WI38 (cell line): ENCODE results near the gene DBNDD1.
"Not testable (repeated sequence)": the region's sequence is repeated elsewhere in the genome, so short reads cannot be mapped to it uniquely, and the experiment has no call there.

ENCODE experiments used
- H3K4me3 ChIP-seq: 2 replicates; pipeline ENCODE4 v1.5.1; 2011; ENCODE audit warnings: low read depth, mild to moderate bottlenecking, control low read depth, low read length
- TF ChIP-seq, protein P1 (sequence below): IDR thresholded peaks from 2 replicates; pipeline ENCODE4 v1.5.1; 2012; ENCODE audit warnings: low read depth, mild to moderate bottlenecking, control low read depth, low read length

The DBNDD1 gene

DNA sequence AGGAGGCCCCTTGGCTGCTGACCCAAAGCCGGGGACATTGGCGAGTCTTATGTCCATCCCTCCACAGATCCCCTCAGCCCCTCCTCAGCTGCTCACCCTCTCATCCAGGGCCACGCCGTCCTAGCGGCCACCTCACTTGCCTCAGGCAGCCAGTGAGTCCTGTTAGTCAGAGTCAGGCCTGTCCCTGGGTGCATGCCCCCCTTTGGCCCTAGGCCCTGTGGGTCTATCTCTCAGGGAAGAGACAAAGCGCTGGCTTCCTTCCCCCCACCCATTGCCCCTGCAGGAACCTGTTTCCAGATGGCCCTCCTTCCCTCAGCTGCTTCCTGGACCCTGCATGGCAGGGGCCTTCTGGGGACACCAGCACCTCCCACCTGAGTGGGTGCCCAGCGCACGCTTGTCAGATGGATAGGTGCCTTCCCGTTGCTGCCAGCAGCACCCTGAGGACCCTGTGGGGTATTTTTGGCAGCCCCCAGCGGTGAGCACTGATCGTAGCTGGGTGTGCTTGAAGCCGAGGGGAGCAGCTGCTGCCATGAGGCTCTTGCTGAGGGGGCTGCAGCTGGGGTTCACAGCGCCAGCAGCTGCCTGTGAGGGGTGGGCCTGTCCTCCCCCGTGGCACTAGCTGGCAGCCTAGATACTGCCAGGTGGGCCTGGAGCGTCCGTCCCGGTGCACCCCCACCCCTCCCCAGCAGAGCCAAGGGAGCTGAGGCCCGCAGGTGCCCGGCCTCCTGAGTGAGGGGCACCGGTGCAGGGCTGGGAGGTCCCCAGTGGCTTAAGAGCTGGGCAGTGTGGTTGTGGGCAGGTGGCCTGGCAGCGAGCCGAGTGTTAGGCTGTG lies 8.4 kb downstream of the DBNDD1 start:
- TF ChIP-seq, protein P1, sequence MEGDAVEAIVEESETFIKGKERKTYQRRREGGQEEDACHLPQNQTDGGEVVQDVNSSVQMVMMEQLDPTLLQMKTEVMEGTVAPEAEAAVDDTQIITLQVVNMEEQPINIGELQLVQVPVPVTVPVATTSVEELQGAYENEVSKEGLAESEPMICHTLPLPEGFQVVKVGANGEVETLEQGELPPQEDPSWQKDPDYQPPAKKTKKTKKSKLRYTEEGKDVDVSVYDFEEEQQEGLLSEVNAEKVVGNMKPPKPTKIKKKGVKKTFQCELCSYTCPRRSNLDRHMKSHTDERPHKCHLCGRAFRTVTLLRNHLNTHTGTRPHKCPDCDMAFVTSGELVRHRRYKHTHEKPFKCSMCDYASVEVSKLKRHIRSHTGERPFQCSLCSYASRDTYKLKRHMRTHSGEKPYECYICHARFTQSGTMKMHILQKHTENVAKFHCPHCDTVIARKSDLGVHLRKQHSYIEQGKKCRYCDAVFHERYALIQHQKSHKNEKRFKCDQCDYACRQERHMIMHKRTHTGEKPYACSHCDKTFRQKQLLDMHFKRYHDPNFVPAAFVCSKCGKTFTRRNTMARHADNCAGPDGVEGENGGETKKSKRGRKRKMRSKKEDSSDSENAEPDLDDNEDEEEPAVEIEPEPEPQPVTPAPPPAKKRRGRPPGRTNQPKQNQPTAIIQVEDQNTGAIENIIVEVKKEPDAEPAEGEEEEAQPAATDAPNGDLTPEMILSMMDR = no peak

DNA sequence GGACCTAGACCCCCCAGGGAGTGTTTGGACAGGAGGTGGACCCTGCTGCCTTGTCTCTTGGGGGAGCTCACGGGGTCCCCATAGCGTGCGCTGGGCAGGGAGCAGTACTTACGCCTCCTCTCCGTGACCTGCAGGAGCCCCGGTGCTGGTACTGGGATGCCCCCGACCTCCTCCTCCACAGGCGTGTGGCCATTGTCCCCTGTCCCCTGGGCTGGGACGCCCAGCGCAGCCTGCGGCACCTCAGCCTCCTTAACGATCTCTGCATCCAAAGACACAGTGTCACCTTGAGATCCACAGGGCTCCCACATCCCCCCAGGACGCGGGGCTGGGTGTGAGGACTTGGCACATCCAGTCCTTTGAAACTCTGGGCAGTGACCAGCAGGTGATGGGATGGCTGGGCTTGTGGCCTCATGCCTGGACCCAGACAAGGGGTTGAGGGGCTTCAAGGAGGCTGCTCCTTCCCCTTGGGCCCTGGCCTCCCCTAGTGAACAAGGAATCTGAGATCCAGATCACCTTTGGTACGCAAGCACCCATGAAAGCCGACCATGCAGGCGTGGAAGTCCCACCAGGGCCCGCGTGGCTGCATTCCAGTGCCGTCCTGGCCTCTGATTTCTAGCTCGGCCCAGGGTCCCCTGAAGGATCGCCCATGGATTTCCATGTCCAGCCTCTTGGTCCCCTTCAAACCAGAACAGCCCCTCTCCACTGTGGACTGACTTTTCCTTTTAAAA lies 9.9 kb downstream of the DBNDD1 start:
- no peak overlapping the region for H3K4me3 ChIP-seq
- TF ChIP-seq, protein P1 = no peak

More for the DNA sequence above, 8.4 kb downstream of the DBNDD1 start:
- H3K4me3 ChIP-seq = no peak overlapping the region

DNA sequence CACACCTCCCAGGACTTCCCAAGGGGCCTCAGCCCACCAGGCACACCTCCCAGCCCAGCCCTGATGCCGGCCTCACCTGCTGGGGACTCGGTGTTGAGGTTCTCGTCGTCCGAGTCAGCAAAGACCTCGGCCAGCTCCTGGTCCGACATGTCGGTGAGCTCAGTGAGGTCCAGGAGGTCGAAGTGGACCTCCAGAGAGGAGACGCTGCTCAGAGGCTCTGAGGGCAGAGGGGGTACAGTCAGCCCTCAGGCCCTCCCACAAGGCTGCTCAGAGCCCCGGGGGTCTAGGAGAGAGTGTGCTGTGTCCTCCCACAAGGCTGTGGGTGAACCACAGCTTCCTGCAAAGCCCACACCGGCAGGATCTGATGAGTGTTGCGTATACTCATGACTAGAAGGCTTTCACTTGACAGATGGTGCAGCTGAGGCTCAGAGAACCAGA lies 10.5 kb downstream of the DBNDD1 start:
- H3K4me3 ChIP-seq = no peak overlapping the region
- TF ChIP-seq, protein P1 = no peak

DNA sequence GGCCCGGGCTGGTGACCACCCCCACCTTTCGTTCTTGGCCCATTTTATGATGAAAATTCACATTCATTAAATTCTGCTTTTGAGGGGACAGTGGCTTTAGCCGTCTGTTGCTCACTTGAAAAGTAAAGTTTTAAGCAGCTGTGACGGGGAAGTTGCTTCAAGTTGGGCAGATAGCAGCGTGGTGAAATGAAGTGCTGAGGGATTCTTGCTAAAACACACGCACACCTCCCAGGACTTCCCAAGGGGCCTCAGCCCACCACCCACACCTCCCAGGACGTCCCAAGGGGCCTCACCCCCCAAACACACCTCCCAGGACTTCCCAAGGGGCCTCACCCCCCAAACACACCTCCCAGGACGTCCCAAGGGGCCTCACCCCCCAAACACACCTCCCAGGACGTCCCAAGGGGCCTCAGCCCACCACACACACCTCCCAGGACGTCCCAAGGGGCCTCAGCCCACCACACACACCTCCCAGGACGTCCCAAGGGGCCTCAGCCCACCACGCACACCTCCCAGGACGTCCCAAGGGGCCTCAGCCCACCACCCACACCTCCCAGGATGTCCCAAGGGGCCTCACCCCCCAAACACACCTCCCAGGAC lies 11.5 kb downstream of the DBNDD1 start:
- H3K4me3 ChIP-seq = not testable (repeated sequence)

DNA sequence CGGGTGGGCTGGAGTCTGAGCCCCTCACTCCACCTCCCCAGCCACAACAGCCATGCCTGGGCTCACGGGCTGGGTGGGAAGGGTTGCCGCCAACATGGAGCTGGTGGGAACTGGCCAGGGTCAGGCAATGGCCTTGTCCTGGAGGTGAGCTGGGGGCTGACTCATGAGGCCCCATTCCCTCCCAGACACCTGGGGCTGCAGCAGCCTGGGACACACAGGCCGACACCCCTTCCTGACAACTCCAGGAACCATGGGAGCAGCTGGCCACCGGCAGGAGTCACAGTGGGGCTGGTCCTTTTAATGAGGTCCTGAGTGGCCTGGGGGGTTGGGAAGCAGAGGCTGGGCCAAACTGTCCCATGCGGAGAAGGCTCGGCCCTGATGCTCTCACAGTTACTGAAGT lies 12.2 kb downstream of the DBNDD1 start:
- TF ChIP-seq, protein P1 = no peak
- no peak overlapping the region for H3K4me3 ChIP-seq

DNA sequence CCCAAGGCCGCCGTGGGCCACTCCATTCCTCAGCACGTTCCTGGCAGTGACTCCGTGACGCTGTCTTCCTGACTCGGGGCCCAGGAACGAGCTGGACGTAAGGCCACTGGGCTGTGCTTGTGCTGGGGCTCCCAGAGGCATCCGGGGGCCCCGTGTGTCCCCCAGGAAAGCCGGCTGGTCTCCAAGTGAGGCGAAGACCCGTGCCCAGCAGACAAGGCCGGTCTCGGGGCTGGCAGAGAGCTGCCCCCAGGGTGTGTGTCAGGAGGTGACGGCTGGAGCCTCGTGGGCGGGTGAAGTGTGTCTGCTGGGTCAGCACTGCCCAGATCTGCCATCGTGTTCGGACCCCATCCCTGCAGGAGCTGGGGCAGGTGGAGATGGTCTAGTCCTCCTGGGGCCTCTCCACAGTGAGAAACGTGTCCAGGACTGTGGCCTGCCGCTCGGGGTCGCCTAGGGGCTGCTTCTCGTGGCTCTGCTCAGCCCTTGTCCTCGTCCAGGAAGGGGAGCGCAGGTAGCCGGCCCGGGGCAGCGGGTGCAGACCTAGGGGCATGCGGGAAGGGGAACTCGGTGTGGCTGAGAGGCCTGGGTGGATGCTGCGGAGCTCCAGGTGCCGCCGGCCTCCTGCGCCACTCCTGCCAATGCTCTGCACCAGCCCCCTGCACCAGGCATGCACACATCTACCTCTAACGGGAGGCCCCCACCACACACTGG lies 13.1 kb downstream of the DBNDD1 start:
- TF ChIP-seq, protein P1 = no peak
- no peak overlapping the region for H3K4me3 ChIP-seq

DNA sequence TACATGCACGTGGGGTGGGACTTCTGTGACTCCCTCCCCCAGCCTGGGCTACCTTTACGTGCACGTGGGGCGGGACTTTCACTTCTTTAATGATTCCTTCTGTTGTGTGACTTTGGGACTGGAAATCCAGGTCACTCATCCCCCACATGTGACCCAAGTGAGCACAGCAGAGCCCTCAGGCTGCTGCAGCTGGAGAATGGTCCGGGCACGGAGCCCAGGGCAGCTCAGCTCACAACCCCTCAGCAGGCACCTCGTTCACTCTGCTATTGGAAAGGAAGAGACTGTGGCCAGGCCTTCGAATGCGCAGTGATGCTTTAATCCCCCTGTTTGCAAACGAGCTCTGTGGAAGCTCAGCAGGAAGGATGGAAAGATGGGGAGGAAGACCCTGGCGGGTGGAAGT lies 14.7 kb downstream of the DBNDD1 start:
- no peak overlapping the region for H3K4me3 ChIP-seq

More for the DNA sequence above, 14.7 kb downstream of the DBNDD1 start:
- TF ChIP-seq, protein P1 = no peak
